NCI-H1417 treated with DMSO at 0.1 percent for 48 hours (cell line): Measurements from ENCODE around the gene EXOC4.
"Not testable (repeated sequence)": the region's sequence is repeated elsewhere in the genome, so short reads cannot be mapped to it uniquely, and the experiment has no call there.

Experiments used
- DNase-seq: peaks from one replicate; lab custom pipeline; 2025; lab: John Stamatoyannopoulos, UW

EXOC4 gene

GRCh38 chr7:133873631-133874030 lies 620.8 kb downstream of the EXOC4 start:
- DNase-seq, result no peak

GRCh38 chr7:133883591-133883990 lies 630.7 kb downstream of the EXOC4 start:
- DNase-seq, result no peak

- DNase-seq, result no peak
These were observed 632.3 kb downstream of the EXOC4 start for GRCh38 chr7:133885213-133885612.

GRCh38 chr7:133886086-133886485 lies 633.2 kb downstream of the EXOC4 start:
- DNase-seq, result no peak

GRCh38 chr7:133886797-133887196 lies 633.9 kb downstream of the EXOC4 start:
- DNase-seq, result no peak

- DNase-seq, result no peak
These were observed 634.6 kb downstream of the EXOC4 start for GRCh38 chr7:133887459-133887858.

- DNase-seq, result no peak
These were observed 635.4 kb downstream of the EXOC4 start for GRCh38 chr7:133888061-133888930.

- no peak for DNase-seq
These were observed 651.9 kb downstream of the EXOC4 start for GRCh38 chr7:133904776-133905175.

- DNase-seq, result not testable (repeated sequence)
These were observed 653.7 kb downstream of the EXOC4 start for GRCh38 chr7:133906553-133906952.

GRCh38 chr7:133910761-133911160 lies 657.9 kb downstream of the EXOC4 start:
- peak; percentile 91 for DNase-seq

GRCh38 chr7:133911724-133912123 lies 658.8 kb downstream of the EXOC4 start:
- no peak for DNase-seq

- DNase-seq, result no peak
These were observed 660.2 kb downstream of the EXOC4 start for GRCh38 chr7:133912916-133913697.

- no peak for DNase-seq
These were observed 663.7 kb downstream of the EXOC4 start for GRCh38 chr7:133916621-133917020.

- DNase-seq, result no peak
These were observed 666.9 kb downstream of the EXOC4 start for GRCh38 chr7:133919810-133920209.

- no peak for DNase-seq
These were observed 668.8 kb downstream of the EXOC4 start for GRCh38 chr7:133921635-133922182.

GRCh38 chr7:133923974-133924373 lies 671.1 kb downstream of the EXOC4 start:
- DNase-seq, result no peak

- no peak for DNase-seq
These were observed 678.2 kb downstream of the EXOC4 start for GRCh38 chr7:133931053-133931452.

- no peak for DNase-seq
These were observed 679.7 kb downstream of the EXOC4 start for GRCh38 chr7:133932591-133932990.

- DNase-seq, result no peak
These were observed 681.5 kb downstream of the EXOC4 start for GRCh38 chr7:133934262-133934976.

GRCh38 chr7:133934977-133935330 lies 682.1 kb downstream of the EXOC4 start:
- no peak for DNase-seq

- no peak for DNase-seq
These were observed 683.2 kb downstream of the EXOC4 start for GRCh38 chr7:133936074-133936473.

GRCh38 chr7:133937786-133938185 lies 684.9 kb downstream of the EXOC4 start:
- no peak for DNase-seq
